A549 (cell line): ENCODE measurements around the gene NELFA. TPM values are rescaled to one million over a fixed set of nuclear protein-coding genes. Genes with fewer than 3 reads are reported as not detected.

Experiments used
- ATAC-seq, 2 experiments: fragments of 200-7000 bp in 1 of 2; fragments of >200 bp in 1 of 2; cut with Nextera tagmentation in 1 of 2; cut with Tn5 transposase in 1 of 2; 3 replicates each; pipeline versions ENCODE4 v1.8.0 to v1.9.1; 2018 to 2020; ENCODE audit warnings: mild to moderate bottlenecking in 1 of 2, moderate library complexity in 1 of 2
- CTCF ChIA-PET: fragments of 300-600 bp; sonication (Branson Sonifier 250); formaldehyde crosslinking; extraction: SDS; loops from one replicate; lab custom pipeline; 2021; ENCODE audit warnings: antibody characterized with exemption, inconsistent platforms; lab: Yijun Ruan, JAX
- POLR2A ChIA-PET: fragments of 350-600 bp; formaldehyde crosslinking; extraction: SDS; loops from one replicate; lab custom pipeline; 2021; ENCODE audit warnings: antibody characterized with exemption, inconsistent platforms; lab: Yijun Ruan, JAX
- DNase-seq, 2 experiments: peaks; one replicate each; pipeline versions ENCODE4 v3.0.0 to v3.0.0-alpha.2; 2011 to 2016; ENCODE audit warnings: low read depth in 1 of 2, low spot score in 1 of 2
- FAIRE-seq: peaks from 2 replicates; lab custom pipeline; 2011; peaks lifted over from hg19 to GRCh38; lab: Jason Lieb, UNC
- H3K27ac ChIP-seq, 2 experiments: fragments of >200 bp; sonication (Bioruptor Twin); formaldehyde crosslinking; 3 replicates each; pipeline ENCODE4 v1.5.1; 2016 to 2017
- H3K4me1 ChIP-seq: fragments of >200 bp; sonication (Bioruptor Twin); formaldehyde crosslinking; 3 replicates; pipeline ENCODE4 v1.6.1; 2016
- H3K4me2 ChIP-seq: fragments of >200 bp; sonication (Bioruptor Twin); formaldehyde crosslinking; 3 replicates; pipeline ENCODE4 v1.6.1; 2016
- H3K4me3 ChIP-seq: fragments of >200 bp; sonication (Bioruptor Twin); formaldehyde crosslinking; 3 replicates; pipeline ENCODE4 v1.5.1; 2016
- H3K9me3 ChIP-seq: fragments of >200 bp; sonication (Bioruptor Twin); formaldehyde crosslinking; 3 replicates; pipeline ENCODE4 v1.6.1; 2016
- ATOH8 ChIP-seq: fragments of 250-450 bp; sonication (Bioruptor Pico); IDR thresholded peaks from 2 replicates; pipeline ENCODE4 v1.5.0; 2020; ENCODE audit warnings: low read depth, mild to moderate bottlenecking, moderate library complexity
- BHLHE40 ChIP-seq: IDR thresholded peaks from 2 replicates; pipeline ENCODE4 v1.6.1; 2012; ENCODE audit warnings: low read depth, low read length, inconsistent platforms
- CBX8 ChIP-seq: fragments of 200-600 bp; sonication (generic); IDR thresholded peaks from 2 replicates; pipeline ENCODE4 v1.6.1; 2016
- CEBPB ChIP-seq, 2 experiments: fragments of >200 bp in 1 of 2; sonication (Bioruptor Twin) in 1 of 2; formaldehyde crosslinking in 1 of 2; IDR thresholded peaks; 2 replicates each; pipeline ENCODE4 v1.6.1; 2012 to 2016
- CTCF ChIP-seq: fragments of >200 bp; sonication (Bioruptor Twin); formaldehyde crosslinking; IDR thresholded peaks from 3 replicates; pipeline ENCODE4 v1.5.1; 2016
- ELK1 ChIP-seq: fragments of 150-350 bp; IDR thresholded peaks from 2 replicates; pipeline ENCODE4 v1.6.1; 2014; ENCODE audit warnings: low read depth, mild to moderate bottlenecking, low read length
- EP300 ChIP-seq, 2 experiments: fragments of >200 bp; sonication (Bioruptor Twin); formaldehyde crosslinking; IDR thresholded peaks; 2 replicates in 1 of 2; 3 replicates in 1 of 2; pipeline ENCODE4 v1.6.1; 2016 to 2017
- FOXS1 ChIP-seq: fragments of 250-450 bp; sonication (Bioruptor Pico); IDR thresholded peaks from 2 replicates; pipeline ENCODE4 v1.5.0; 2020; ENCODE audit warnings: mild to moderate bottlenecking, moderate library complexity
- HOXA7 ChIP-seq: fragments of 250-450 bp; sonication (Bioruptor Pico); IDR thresholded peaks from 2 replicates; pipeline ENCODE4 v1.5.0; 2020; ENCODE audit warnings: mild to moderate bottlenecking, moderate library complexity
- KDM1A ChIP-seq: fragments of 200-600 bp; sonication (generic); IDR thresholded peaks from 2 replicates; pipeline ENCODE4 v1.6.1; 2016; ENCODE audit warnings: low read depth, mild to moderate bottlenecking
- MAZ ChIP-seq: fragments of 150-350 bp; IDR thresholded peaks from 2 replicates; pipeline ENCODE4 v1.6.1; 2014; ENCODE audit warnings: antibody characterized with exemption, low read depth, low read length, borderline replicate concordance
- MYC ChIP-seq: IDR thresholded peaks from 2 replicates; pipeline ENCODE4 v1.6.1; 2012; ENCODE audit warnings: mild to moderate bottlenecking, inconsistent platforms, low read length, improper control_type of control experiment, borderline replicate concordance
- NPAS2 ChIP-seq: fragments of 250-450 bp; sonication (Bioruptor Pico); IDR thresholded peaks from 2 replicates; pipeline ENCODE4 v1.8.0; 2022; ENCODE audit warnings: mild to moderate bottlenecking, moderate library complexity, borderline replicate concordance
- POLR2A ChIP-seq: IDR thresholded peaks from 2 replicates; pipeline ENCODE4 v1.6.1; 2012; ENCODE audit warnings: mild to moderate bottlenecking, low read length
- POLR2AphosphoS2 ChIP-seq: conservative IDR thresholded peaks from 2 replicates; pipeline ENCODE4 v1.6.1; 2012; ENCODE audit warnings: low read length, improper control_type of control experiment, inconsistent platforms
- RAD21 ChIP-seq, 2 experiments: fragments of >200 bp in 1 of 2; sonication (Bioruptor Twin) in 1 of 2; formaldehyde crosslinking in 1 of 2; IDR thresholded peaks in 1 of 2; conservative IDR thresholded peaks in 1 of 2; 2 replicates in 1 of 2; 3 replicates in 1 of 2; pipeline ENCODE4 v1.6.1; 2012 to 2018; ENCODE audit warnings: inconsistent platforms in 1 of 2
- RARB ChIP-seq: fragments of 250-450 bp; sonication (Bioruptor Pico); IDR thresholded peaks from 2 replicates; pipeline ENCODE4 v1.8.0; 2021; ENCODE audit warnings: mild to moderate bottlenecking, moderate library complexity
- RCOR1 ChIP-seq: fragments of 150-350 bp; IDR thresholded peaks from 2 replicates; pipeline ENCODE4 v1.6.1; 2014; ENCODE audit warnings: antibody characterized with exemption, low read length, low read depth
- RNF2 ChIP-seq: fragments of 200-600 bp; sonication (generic); IDR thresholded peaks from 2 replicates; pipeline ENCODE4 v1.6.1; 2016; ENCODE audit warnings: low read depth, mild to moderate bottlenecking, antibody characterized with exemption, moderate library complexity, borderline replicate concordance
- SREBF2 ChIP-seq: fragments of 450-650 bp; IDR thresholded peaks from 2 replicates; pipeline ENCODE4 v1.6.1; 2014; ENCODE audit warnings: mild to moderate bottlenecking, moderate library complexity
- TP53 ChIP-seq: fragments of 250-450 bp; sonication (Bioruptor Pico); IDR thresholded peaks from 2 replicates; pipeline ENCODE4 v1.5.0; 2021; ENCODE audit warnings: mild to moderate bottlenecking, moderate library complexity
- ZC3H11A ChIP-seq: fragments of 450-650 bp; IDR thresholded peaks from 2 replicates; pipeline ENCODE4 v1.6.1; 2014; ENCODE audit warnings: antibody characterized with exemption, mild to moderate bottlenecking
- ZSCAN20 ChIP-seq: fragments of 250-450 bp; sonication (Bioruptor Pico); IDR thresholded peaks from 2 replicates; pipeline ENCODE4 v1.8.0; 2022; ENCODE audit warnings: mild to moderate bottlenecking, moderate library complexity
- WGBS: methylation state at CpG from one replicate; pipeline ENCODE4 v1.1.6; 2017; ENCODE audit errors: missing lambda C conversion rate; 5-methylcytosine and 5-hydroxymethylcytosine counted together
- polyA plus RNA-seq, 4 experiments: library from polyadenylated mRNA; depleted of rRNA in 3 of 4; stranded (reverse); fragments of >200 nt; fragmentation: RNase III in 1 of 4; extraction: RNeasy Plus Mini Kit Qiagen cat#74134 plus additional on column Dnase treatment in 1 of 4; gene quantifications; 2 replicates in 3 of 4; 3 replicates in 1 of 4; pipeline ENCODE4 v1.2.3, GENCODE V29; 2011 to 2017
- TF ChIP-seq, protein P1 (sequence below): fragments of 200-600 bp; sonication (generic); IDR thresholded peaks from 2 replicates; pipeline ENCODE4 v1.6.1; 2016; ENCODE audit warnings: antibody characterized with exemption, mild to moderate bottlenecking, moderate library complexity
- TF ChIP-seq, protein P2 (sequence below): IDR thresholded peaks from 2 replicates; pipeline ENCODE4 v1.6.1; 2012

Gene NELFA
- polyA plus RNA-seq, 2 of the 4 experiments (the other 2 are of a cell fraction) = 11.1 to 18.3 TPM

- Histone ChIP-seq H3K4me1 (no peaks in the 10 kb centered on the region), H3K4me3 (no peak overlapping the region), H3K4me2 (no peak overlapping the region), H3K9me3 (no peaks in the 10 kb centered on the region), H3K27ac (no peak overlapping the region)
- ATAC-seq (no peak), FAIRE-seq (no peak), DNase-seq (no peak)
- WGBS = 88% methylated on average over 6 of the region's 10 CpGs
- TF ChIP-seq ZC3H11A = no peak
- POLR2A ChIA-PET = no interaction called here
- CTCF ChIA-PET = interaction anchor here (0.5 kb wide), 1 partner anchor 50 kb away, joined by 3 read pairs; no protein-coding TSS in a partner anchor
Measured at GRCh38 chr4:1990348-1990645, 18.5 kb downstream of the NELFA start.

DNA sequence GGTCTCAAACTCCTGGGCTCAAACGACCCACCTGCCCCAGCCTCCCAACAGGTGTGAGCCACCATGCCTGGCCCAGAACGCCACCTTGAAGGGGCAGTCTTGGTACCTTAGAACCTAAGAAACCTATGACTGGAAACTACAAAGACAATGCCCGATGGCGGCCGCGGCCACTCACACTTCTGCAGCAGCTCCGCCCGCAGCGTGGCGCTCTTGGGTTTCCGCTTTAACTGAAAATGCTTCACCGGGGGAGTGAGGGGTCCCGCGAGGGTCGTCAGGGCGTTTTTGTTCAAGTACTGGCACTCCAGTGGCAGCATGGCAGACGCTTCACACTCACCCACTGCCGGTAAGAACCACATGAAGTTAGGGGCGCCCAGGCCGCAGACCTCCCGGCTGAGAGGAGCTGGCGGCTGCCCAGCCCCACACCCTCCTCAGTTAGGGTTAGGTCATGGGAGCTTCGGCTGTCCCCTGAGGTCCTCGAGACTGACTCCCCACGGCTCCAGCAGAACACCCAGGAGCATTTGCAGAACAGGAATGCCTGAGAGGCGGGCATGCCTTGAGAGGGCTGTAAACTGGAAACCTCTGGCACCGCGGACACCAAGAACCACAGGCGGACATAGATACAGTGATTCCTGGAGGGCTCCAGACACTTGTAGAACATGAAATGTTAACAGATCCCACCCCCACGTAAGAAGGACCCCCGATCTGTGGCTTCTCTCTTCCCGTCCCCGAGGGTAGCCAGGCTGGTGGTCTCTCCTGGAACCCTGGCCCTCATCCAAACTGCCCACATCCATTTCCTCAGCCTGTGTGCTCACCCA, 19.0 kb downstream of the NELFA start:
- ChIA-PET POLR2A (no interaction called here), CTCF (interaction anchor here (0.5 to 0.8 kb wide), 2 partner anchors 49 to 447 kb away, joined by 3 read pairs; no protein-coding TSS in a partner anchor)
- no peak overlapping the region for H3K27ac ChIP-seq
- WGBS = 94% methylated on average over 23 of the region's 33 CpGs
- TF ChIP-seq RAD21 (conservative IDR thresholded peaks at IDR 0.05 in 1 of 2, IDR thresholded peaks at IDR 0.05 in 1 of 2) (no peak), TP53 (CRISPR knock-in tag) (no peak), SREBF2 (no peak), RCOR1 (no peak), ATOH8 (CRISPR knock-in tag) (no peak), NPAS2 (no peak), POLR2AphosphoS2 (no peak), HOXA7 (CRISPR knock-in tag) (no peak), ELK1 (no peak), CTCF (no peak)
- TF ChIP-seq, protein P1, sequence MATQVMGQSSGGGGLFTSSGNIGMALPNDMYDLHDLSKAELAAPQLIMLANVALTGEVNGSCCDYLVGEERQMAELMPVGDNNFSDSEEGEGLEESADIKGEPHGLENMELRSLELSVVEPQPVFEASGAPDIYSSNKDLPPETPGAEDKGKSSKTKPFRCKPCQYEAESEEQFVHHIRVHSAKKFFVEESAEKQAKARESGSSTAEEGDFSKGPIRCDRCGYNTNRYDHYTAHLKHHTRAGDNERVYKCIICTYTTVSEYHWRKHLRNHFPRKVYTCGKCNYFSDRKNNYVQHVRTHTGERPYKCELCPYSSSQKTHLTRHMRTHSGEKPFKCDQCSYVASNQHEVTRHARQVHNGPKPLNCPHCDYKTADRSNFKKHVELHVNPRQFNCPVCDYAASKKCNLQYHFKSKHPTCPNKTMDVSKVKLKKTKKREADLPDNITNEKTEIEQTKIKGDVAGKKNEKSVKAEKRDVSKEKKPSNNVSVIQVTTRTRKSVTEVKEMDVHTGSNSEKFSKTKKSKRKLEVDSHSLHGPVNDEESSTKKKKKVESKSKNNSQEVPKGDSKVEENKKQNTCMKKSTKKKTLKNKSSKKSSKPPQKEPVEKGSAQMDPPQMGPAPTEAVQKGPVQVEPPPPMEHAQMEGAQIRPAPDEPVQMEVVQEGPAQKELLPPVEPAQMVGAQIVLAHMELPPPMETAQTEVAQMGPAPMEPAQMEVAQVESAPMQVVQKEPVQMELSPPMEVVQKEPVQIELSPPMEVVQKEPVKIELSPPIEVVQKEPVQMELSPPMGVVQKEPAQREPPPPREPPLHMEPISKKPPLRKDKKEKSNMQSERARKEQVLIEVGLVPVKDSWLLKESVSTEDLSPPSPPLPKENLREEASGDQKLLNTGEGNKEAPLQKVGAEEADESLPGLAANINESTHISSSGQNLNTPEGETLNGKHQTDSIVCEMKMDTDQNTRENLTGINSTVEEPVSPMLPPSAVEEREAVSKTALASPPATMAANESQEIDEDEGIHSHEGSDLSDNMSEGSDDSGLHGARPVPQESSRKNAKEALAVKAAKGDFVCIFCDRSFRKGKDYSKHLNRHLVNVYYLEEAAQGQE = no peak
- FAIRE-seq (no peak), DNase-seq (no peak), ATAC-seq (no peak)
- no peak overlapping the region for H3K4me3 ChIP-seq
- H3K4me1 ChIP-seq = no peaks in the 10 kb centered on the region
- no peak overlapping the region for H3K4me2 ChIP-seq
- no peaks in the 10 kb centered on the region for H3K9me3 ChIP-seq

- FAIRE-seq (no peak), ATAC-seq (no peak), DNase-seq (no peak)
- H3K27ac ChIP-seq = no peak overlapping the region
- ChIA-PET POLR2A (no interaction called here), CTCF (interaction anchor here (1.4 kb wide), 1 partner anchor 16 kb away, joined by 3 read pairs; no protein-coding TSS in a partner anchor)
- H3K4me2 ChIP-seq = no peak overlapping the region
- no peaks in the 10 kb centered on the region for H3K4me1 ChIP-seq
- no peaks in the 10 kb centered on the region for H3K9me3 ChIP-seq
- 93% methylated on average over 11 of the region's 12 CpGs for WGBS
- H3K4me3 ChIP-seq = no peak overlapping the region
- TF ChIP-seq POLR2A = no peak
- TF ChIP-seq RCOR1 = no peak
- no peak for TF ChIP-seq MAZ
- TF ChIP-seq MYC = no peak
- no peak for TF ChIP-seq TP53 (CRISPR knock-in tag)
- TF ChIP-seq RARB (CRISPR knock-in tag) = no peak
- TF ChIP-seq EP300 (IDR thresholded peaks at IDR 0.05) = no peak
- no peak for TF ChIP-seq BHLHE40
- TF ChIP-seq, protein P2, sequence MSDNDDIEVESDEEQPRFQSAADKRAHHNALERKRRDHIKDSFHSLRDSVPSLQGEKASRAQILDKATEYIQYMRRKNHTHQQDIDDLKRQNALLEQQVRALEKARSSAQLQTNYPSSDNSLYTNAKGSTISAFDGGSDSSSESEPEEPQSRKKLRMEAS = no peak
- no peak for TF ChIP-seq NPAS2
- TF ChIP-seq FOXS1 (CRISPR knock-in tag) = no peak
- TF ChIP-seq RNF2 = no peak
- TF ChIP-seq ZSCAN20 (CRISPR knock-in tag) = no peak
- no peak for TF ChIP-seq CEBPB (IDR thresholded peaks at IDR 0.05)
- no peak for TF ChIP-seq CBX8
- no peak for TF ChIP-seq KDM1A
Measured at GRCh38 chr4:1988327-1988724, 20.4 kb downstream of the NELFA start.
